GM18873 (cell line): ENCODE data around the gene TMEM109.

Source experiments
- ATAC-seq: cut with Tn5 transposase; IDR thresholded peaks from one replicate; pipeline ENCODE4 v1.9.1; 2021; ENCODE audit warnings: mild to moderate bottlenecking, moderate library complexity, moderate number of reproducible peaks; ENCODE audit not compliant: unreplicated experiment, low FRiP score

Gene TMEM109

GRCh38 chr11:60913793-60914632 is at the start of gene TMEM109:
TSS of gene TMEM109 (plus strand) at chr11:60914158. CDS start at chr11:60919694, 5,536 bp downstream.
- ATAC-seq = peak; percentile 39

- no peak for ATAC-seq
These were observed 49.0 kb upstream of the TMEM109 start for GRCh38 chr11:60864856-60865513.

GRCh38 chr11:60866911-60867870 is 46.8 kb upstream of the TMEM109 start, which contains the start of gene ZP1:
TSS of gene ZP1 (plus strand) at chr11:60867542. CDS start at chr11:60867562, 20 bp downstream.
- ATAC-seq = no peak

- ATAC-seq = no peak
These were observed 45.9 kb upstream of the TMEM109 start for GRCh38 chr11:60867871-60868681.

- ATAC-seq = no peak
These were observed 45.1 kb upstream of the TMEM109 start for GRCh38 chr11:60868682-60869450.

GRCh38 chr11:60869451-60869825 is 44.5 kb upstream of the TMEM109 start:
- ATAC-seq = no peak

- ATAC-seq = no peak
These were observed 43.7 kb upstream of the TMEM109 start for GRCh38 chr11:60870276-60870675.

- no peak for ATAC-seq
These were observed 43.1 kb upstream of the TMEM109 start for GRCh38 chr11:60870733-60871377.

GRCh38 chr11:60871378-60872061 is 42.4 kb upstream of the TMEM109 start:
- no peak for ATAC-seq

GRCh38 chr11:60872124-60872960 is 41.6 kb upstream of the TMEM109 start:
- ATAC-seq = no peak

- no peak for ATAC-seq
These were observed 40.9 kb upstream of the TMEM109 start for GRCh38 chr11:60872961-60873524.

- ATAC-seq = no peak
These were observed 40.4 kb upstream of the TMEM109 start for GRCh38 chr11:60873533-60873932.

GRCh38 chr11:60874421-60875365 is 39.3 kb upstream of the TMEM109 start:
- no peak for ATAC-seq

- no peak for ATAC-seq
These were observed 38.4 kb upstream of the TMEM109 start for GRCh38 chr11:60875366-60876167.

GRCh38 chr11:60876168-60876485 is 37.8 kb upstream of the TMEM109 start:
- ATAC-seq = no peak
